HEK293 (cell line): ENCODE results near the gene SPNS2.

Source experiments
- CTCF ChIA-PET: fragments of 350-600 bp; formaldehyde crosslinking; extraction: SDS; loops from one replicate; lab custom pipeline; 2021; ENCODE audit warnings: antibody characterized with exemption; lab: Yijun Ruan, JAX
- POLR2A ChIA-PET: fragments of 300-600 bp; formaldehyde crosslinking; extraction: SDS; loops from one replicate; lab custom pipeline; 2020; ENCODE audit warnings: antibody characterized with exemption, inconsistent platforms; lab: Yijun Ruan, JAX
- H3K27ac ChIP-seq: fragments of 200-500 bp; sonication (Bioruptor generic); 2 replicates; pipeline ENCODE4 v1.5.1; 2014; ENCODE audit warnings: low read depth, low read length, control low read depth, inconsistent platforms; ENCODE audit errors: extremely low read depth
- H3K36me3 ChIP-seq, 2 experiments: fragments of 200-500 bp in 1 of 2; sonication (Bioruptor generic) in 1 of 2; 1 replicate in 1 of 2; 2 replicates in 1 of 2; pipeline ENCODE4 v1.5.1; 2014 to 2017; ENCODE audit warnings: inconsistent platforms in 2 of 2, low read length in 2 of 2; ENCODE audit not compliant: control insufficient read depth in 2 of 2, insufficient read depth in 1 of 2
- H3K4me1 ChIP-seq: fragments of 200-500 bp; sonication (Bioruptor generic); 2 replicates; pipeline ENCODE4 v1.5.1; 2014; ENCODE audit warnings: mild to moderate bottlenecking, low read length, inconsistent platforms; ENCODE audit not compliant: control insufficient read depth, insufficient read depth
- H3K4me3 ChIP-seq: 2 replicates; pipeline ENCODE4 v1.5.1; 2011; ENCODE audit warnings: low read depth, mild to moderate bottlenecking, control low read depth, low read length, moderate library complexity
- H3K9me3 ChIP-seq: fragments of 200-500 bp; sonication (Bioruptor generic); 2 replicates; pipeline ENCODE4 v1.5.1; 2014; ENCODE audit warnings: low read depth, low read length, inconsistent platforms; ENCODE audit not compliant: control insufficient read depth, insufficient read depth
- EGR2 ChIP-seq: fragments of 450-650 bp; formaldehyde crosslinking; IDR thresholded peaks from 2 replicates; pipeline ENCODE4 v1.5.1; 2016; ENCODE audit warnings: low read depth, missing biosample characterization, missing genetic modification characterization
- GLI4 ChIP-seq: fragments of 450-650 bp; formaldehyde crosslinking; IDR thresholded peaks from 2 replicates; pipeline ENCODE4 v1.5.1; 2016; ENCODE audit warnings: missing biosample characterization, missing genetic modification characterization
- OSR2 ChIP-seq: fragments of 450-650 bp; formaldehyde crosslinking; IDR thresholded peaks from 2 replicates; pipeline ENCODE4 v1.5.1; 2016; ENCODE audit warnings: missing biosample characterization, missing genetic modification characterization
- OVOL3 ChIP-seq: fragments of 450-650 bp; formaldehyde crosslinking; IDR thresholded peaks from 2 replicates; pipeline ENCODE4 v1.5.1; 2016; ENCODE audit warnings: missing biosample characterization, missing genetic modification characterization
- PATZ1 ChIP-seq: fragments of 450-650 bp; formaldehyde crosslinking; IDR thresholded peaks from 2 replicates; pipeline ENCODE4 v1.5.1; 2016; ENCODE audit warnings: missing biosample characterization, missing genetic modification characterization
- ZFHX2 ChIP-seq: fragments of 450-650 bp; formaldehyde crosslinking; conservative IDR thresholded peaks from 2 replicates; pipeline ENCODE4 v1.5.1; 2016; ENCODE audit warnings: missing biosample characterization, missing genetic modification characterization
- ZNF114 ChIP-seq: fragments of 450-650 bp; formaldehyde crosslinking; IDR thresholded peaks from 2 replicates; pipeline ENCODE4 v1.5.0; 2017; ENCODE audit warnings: missing biosample characterization, missing genetic modification characterization
- ZNF155 ChIP-seq: fragments of 450-650 bp; formaldehyde crosslinking; IDR thresholded peaks from 2 replicates; pipeline ENCODE4 v1.5.1; 2016; ENCODE audit warnings: missing biosample characterization, missing genetic modification characterization
- ZNF24 ChIP-seq: fragments of 450-650 bp; formaldehyde crosslinking; IDR thresholded peaks from 2 replicates; pipeline ENCODE4 v1.5.1; 2016; ENCODE audit warnings: missing biosample characterization, missing genetic modification characterization
- ZNF280D ChIP-seq: fragments of 450-650 bp; formaldehyde crosslinking; IDR thresholded peaks from 2 replicates; pipeline ENCODE4 v1.5.1; 2016; ENCODE audit warnings: missing biosample characterization, missing genetic modification characterization
- ZNF350 ChIP-seq: fragments of 450-650 bp; formaldehyde crosslinking; IDR thresholded peaks from 2 replicates; pipeline ENCODE4 v1.5.0; 2017; ENCODE audit warnings: missing biosample characterization, mild to moderate bottlenecking, missing genetic modification characterization
- ZNF366 ChIP-seq: fragments of 450-650 bp; formaldehyde crosslinking; conservative IDR thresholded peaks from 2 replicates; pipeline ENCODE4 v1.5.1; 2016; ENCODE audit warnings: missing biosample characterization, missing genetic modification characterization
- ZNF624 ChIP-seq: fragments of 450-650 bp; formaldehyde crosslinking; IDR thresholded peaks from 2 replicates; pipeline ENCODE4 v1.5.1; 2017; ENCODE audit warnings: missing biosample characterization, missing genetic modification characterization
- ZNF677 ChIP-seq: fragments of 450-650 bp; IDR thresholded peaks from 2 replicates; pipeline ENCODE4 v1.5.0; 2018; ENCODE audit warnings: missing biosample characterization, mild to moderate bottlenecking, missing genetic modification characterization, moderate library complexity
- ZNF707 ChIP-seq: fragments of 450-650 bp; formaldehyde crosslinking; IDR thresholded peaks from 2 replicates; pipeline ENCODE4 v1.5.1; 2016; ENCODE audit warnings: missing biosample characterization, missing genetic modification characterization
- ZSCAN30 ChIP-seq: fragments of 450-650 bp; IDR thresholded peaks from 2 replicates; pipeline ENCODE4 v1.5.1; 2018; ENCODE audit warnings: missing biosample characterization, mild to moderate bottlenecking, missing genetic modification characterization, moderate library complexity
- ZSCAN5A ChIP-seq: fragments of 450-650 bp; formaldehyde crosslinking; IDR thresholded peaks from 2 replicates; pipeline ENCODE4 v1.5.1; 2016; ENCODE audit warnings: missing biosample characterization, missing genetic modification characterization

SPNS2 gene

GRCh38 chr17:4544951-4545216 is 46.2 kb downstream of the SPNS2 start:
- Histone ChIP-seq H3K4me1 (no peaks in the 10 kb centered on the region), H3K4me3 (no peak overlapping the region), H3K36me3 (peaks cover 15 to 95% of the 10 kb centered on the region in 2 experiments; a peak in 2 of 3 replicates), H3K27ac (no peak overlapping the region), H3K9me3 (no peaks in the 10 kb centered on the region)
- TF ChIP-seq ZNF624 (tag by site-specific recombination) (no peak), OSR2 (no peak), ZSCAN5A (tag by site-specific recombination) (no peak), EGR2 (tag by site-specific recombination) (peak; percentile 78; the same call in 1 of the 2 replicates), ZFHX2 (tag by site-specific recombination) (peak; percentile 46), ZNF24 (tag by site-specific recombination) (no peak), ZSCAN30 (tag by site-specific recombination) (no peak)
- POLR2A ChIA-PET = interaction anchor here (2.6 to 4.0 kb wide), 2 partner anchors 10 to 11 kb away, joined by 11 to 16 read pairs; partner anchors contain the start of gene MYBBP1A
- CTCF ChIA-PET = interaction anchor here (0.8 kb wide), 1 partner anchor 22 kb away, joined by 4 read pairs; no protein-coding TSS in a partner anchor

- Histone ChIP-seq H3K4me3 (no peak overlapping the region), H3K9me3 (no peaks in the 10 kb centered on the region), H3K4me1 (no peaks in the 10 kb centered on the region)
- TF ChIP-seq PATZ1 (no peak), ZNF707 (no peak), ZNF350 (tag by site-specific recombination) (no peak), ZNF366 (no peak), GLI4 (no peak), ZNF155 (tag by site-specific recombination) (no peak), ZNF624 (tag by site-specific recombination) (no peak), ZNF114 (no peak), OVOL3 (tag by site-specific recombination) (no peak)
- TF ChIP-seq, all 188 proteins: peak for 0
- ChIA-PET CTCF (interaction anchor here (0.7 to 0.8 kb wide), 2 partner anchors 21 to 55 kb away, joined by 3 to 4 read pairs; no protein-coding TSS in a partner anchor), POLR2A (interaction anchor here (1.1 to 4.0 kb wide), 2 partner anchors 8 to 10 kb away, joined by 4 to 16 read pairs; partner anchors contain the start of gene MYBBP1A)
- H3K36me3 ChIP-seq = peaks cover 15 to 95% of the 10 kb centered on the region in 2 experiments; a peak in 2 of 3 replicates
- H3K27ac ChIP-seq = no peak overlapping the region
These were observed 46.7 kb downstream of the SPNS2 start for GRCh38 chr17:4545217-4545951.

GRCh38 chr17:4547118-4547906 is 48.6 kb downstream of the SPNS2 start:
- no peak overlapping the region for H3K27ac ChIP-seq
- TF ChIP-seq ZNF280D (no peak), ZNF677 (tag by site-specific recombination) (peak; percentile 64)
- H3K9me3 ChIP-seq = no peaks in the 10 kb centered on the region
- peaks cover 32 to 95% of the 10 kb centered on the region in 2 experiments for H3K36me3 ChIP-seq
- ChIA-PET CTCF (interaction anchor here (1.3 kb wide), 1 partner anchor 19 kb away, joined by 3 read pairs; no protein-coding TSS in a partner anchor), POLR2A (interaction anchor here (0.7 to 0.8 kb wide), 2 partner anchors 38 to 911 kb away, joined by 4 to 9 read pairs; partner anchors contain the start of gene SHPK)
- no peak overlapping the region for H3K4me3 ChIP-seq
- H3K4me1 ChIP-seq = no peaks in the 10 kb centered on the region
